ENCODE measurements around the gene SDHA. TPM values are rescaled to one million over a fixed set of nuclear protein-coding genes. Genes with fewer than 3 reads are reported as not detected.
"Not testable (repeated sequence)": the region's sequence is repeated elsewhere in the genome, so short reads cannot be mapped to it uniquely, and the experiment has no call there.

SDHA gene
- total and polyA plus RNA-seq, 2 donors from 2014 or later, result 135 to 256 TPM

DNA sequence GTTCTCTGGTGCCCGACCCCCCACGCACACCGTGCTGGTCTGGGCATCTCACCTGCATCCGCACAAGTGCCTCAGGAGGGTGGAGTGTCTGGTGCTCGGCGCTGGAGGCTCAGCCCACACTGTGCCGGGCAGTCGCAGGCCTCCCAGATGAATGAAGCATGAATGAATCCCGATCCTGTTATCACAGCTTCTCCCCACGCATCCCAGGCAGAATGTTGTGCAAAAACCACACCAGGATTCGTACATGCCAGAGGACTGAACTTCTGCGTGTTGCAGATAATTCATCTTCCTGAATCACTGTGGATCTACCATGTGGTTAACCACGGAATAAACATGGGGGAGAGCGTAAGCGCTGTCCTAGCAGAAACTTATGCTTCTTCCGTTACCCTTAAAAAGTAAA is 78.8 kb downstream of the SDHA start:
- H3K9me3 ChIP-seq (ENCODE audit: control insufficient read depth in 2 of 3, insufficient read depth in 1 of 3, low read length in 3 of 3); H3K27ac ChIP-seq (ENCODE audit: low read depth in 2 of 2, low read length in 2 of 2); H3K4me3 ChIP-seq (ENCODE audit: low read length in 3 of 3); FAIRE-seq; H3K27me3 ChIP-seq (ENCODE audit: control insufficient read depth, insufficient read depth, low read length); H3K36me3 ChIP-seq (ENCODE audit: control insufficient read depth in 2 of 3, insufficient read depth in 3 of 3, low read length in 3 of 3); intact Hi-C loops (cut with DNase I); H3K4me1 ChIP-seq (ENCODE audit: control insufficient read depth in 2 of 3, insufficient read depth in 2 of 3, low read depth in 1 of 3, low read length in 3 of 3); H3K9ac ChIP-seq (ENCODE audit: low read length in 3 of 3): not testable (repeated sequence)
- peak in 2 of 5 donors; percentile 8 to 10 for DNase-seq

DNA sequence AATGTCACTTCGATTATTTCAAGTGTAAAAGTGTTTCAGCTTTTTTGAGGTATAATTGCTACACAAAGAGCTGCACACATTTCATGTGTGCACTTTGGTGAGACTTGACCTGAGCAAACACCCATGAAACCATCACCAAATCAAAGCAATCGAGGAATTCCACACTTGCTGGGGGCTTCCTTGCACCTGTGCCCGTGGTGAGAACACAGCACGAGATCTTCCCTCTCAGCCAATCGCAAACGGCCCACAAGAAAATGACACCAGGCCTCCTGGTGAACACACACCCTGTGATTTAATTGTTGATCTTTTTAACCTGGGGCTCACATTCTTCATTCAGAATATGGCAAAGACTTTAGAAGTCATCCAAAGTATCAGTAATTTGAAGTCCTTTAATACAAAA is 79.3 kb downstream of the SDHA start:
- intact Hi-C loops (cut with DNase I); FAIRE-seq; H3K4me3 ChIP-seq (ENCODE audit: low read length in 3 of 3); H3K9ac ChIP-seq (ENCODE audit: low read length in 3 of 3); H3K27me3 ChIP-seq (ENCODE audit: control insufficient read depth, insufficient read depth, low read length); H3K27ac ChIP-seq (ENCODE audit: low read depth in 2 of 2, low read length in 2 of 2); H3K36me3 ChIP-seq (ENCODE audit: control insufficient read depth in 2 of 3, insufficient read depth in 3 of 3, low read length in 3 of 3); H3K4me1 ChIP-seq (ENCODE audit: control insufficient read depth in 2 of 3, insufficient read depth in 2 of 3, low read depth in 1 of 3, low read length in 3 of 3); H3K9me3 ChIP-seq (ENCODE audit: control insufficient read depth in 2 of 3, insufficient read depth in 1 of 3, low read length in 3 of 3): not testable (repeated sequence)
- DNase-seq, result peak in 2 of 5 donors; percentile 8 to 16

DNA sequence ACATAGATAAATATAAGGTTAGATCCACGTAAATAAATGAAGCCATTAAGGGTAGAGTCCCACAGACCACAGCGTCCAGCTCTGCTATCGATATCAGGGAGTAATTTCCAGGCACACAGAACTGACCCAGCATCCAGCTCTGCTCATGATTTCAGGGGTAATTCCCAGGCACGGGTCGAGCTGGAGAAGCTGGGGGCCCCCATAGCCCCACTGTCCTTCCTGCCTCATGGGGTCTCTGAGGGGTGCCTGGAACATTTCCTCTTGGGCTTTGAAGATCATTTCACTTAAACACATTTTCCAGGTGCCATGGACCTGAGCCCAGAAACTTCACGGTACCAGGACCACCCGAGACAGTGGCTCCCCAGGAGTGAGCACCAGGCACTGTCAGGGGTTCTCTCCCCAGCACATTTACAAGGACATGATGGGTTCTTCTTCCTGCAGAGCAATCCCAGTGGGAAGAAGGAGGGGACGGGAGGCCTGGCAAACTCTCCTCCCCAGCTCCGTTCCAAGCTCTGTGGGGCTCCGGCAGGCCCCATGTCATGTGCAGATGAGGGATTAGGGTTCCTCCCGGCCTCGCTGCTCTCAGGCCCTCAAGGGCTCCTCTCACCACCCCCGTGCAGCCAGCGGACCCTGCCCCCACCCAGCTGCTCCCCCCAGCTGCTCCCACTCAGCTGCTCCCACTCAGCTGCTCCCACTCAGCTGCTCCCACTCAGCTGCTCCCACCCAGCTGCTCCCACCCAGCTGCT is 80.0 kb downstream of the SDHA start:
- intact Hi-C loops (cut with DNase I); H3K27me3 ChIP-seq (ENCODE audit: control insufficient read depth, insufficient read depth, low read length); H3K27ac ChIP-seq (ENCODE audit: low read depth in 2 of 2, low read length in 2 of 2); H3K9ac ChIP-seq (ENCODE audit: low read length in 3 of 3); H3K4me3 ChIP-seq (ENCODE audit: low read length in 3 of 3); H3K4me1 ChIP-seq (ENCODE audit: control insufficient read depth in 2 of 3, insufficient read depth in 2 of 3, low read depth in 1 of 3, low read length in 3 of 3); H3K9me3 ChIP-seq (ENCODE audit: control insufficient read depth in 2 of 3, insufficient read depth in 1 of 3, low read length in 3 of 3); H3K36me3 ChIP-seq (ENCODE audit: control insufficient read depth in 2 of 3, insufficient read depth in 3 of 3, low read length in 3 of 3); FAIRE-seq: not testable (repeated sequence)
- peak in 3 of 5 donors; percentile 8 to 56 (median 15) for DNase-seq

DNA sequence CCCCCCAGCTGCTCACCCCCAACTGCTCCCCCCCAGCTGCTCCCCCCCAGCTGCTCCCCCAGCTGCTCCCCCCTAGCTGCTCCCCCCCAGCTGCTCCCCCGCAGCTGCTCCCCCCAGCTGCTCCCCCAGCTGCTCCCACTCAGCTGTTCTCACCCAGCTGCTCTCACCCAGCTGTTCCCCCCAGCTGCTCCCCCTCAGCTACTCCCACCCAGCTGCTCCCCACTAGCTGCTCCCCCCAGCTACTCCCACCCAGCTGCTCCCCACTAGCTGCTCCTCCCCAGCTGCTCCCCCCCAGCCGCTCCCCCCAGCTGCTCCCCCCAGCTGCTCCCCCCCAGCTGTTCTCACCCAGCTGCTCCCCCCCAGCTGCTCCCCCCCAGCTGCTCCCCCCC is 80.6 kb downstream of the SDHA start:
- FAIRE-seq (no peak), DNase-seq (peak in 2 of 5 donors; percentile 8 to 43)
- no peak overlapping the region for H3K4me3 ChIP-seq (ENCODE audit: low read length in 3 of 3)
- intact Hi-C loops (cut with DNase I), result no loop called here
- TF ChIP-seq, protein P1, sequence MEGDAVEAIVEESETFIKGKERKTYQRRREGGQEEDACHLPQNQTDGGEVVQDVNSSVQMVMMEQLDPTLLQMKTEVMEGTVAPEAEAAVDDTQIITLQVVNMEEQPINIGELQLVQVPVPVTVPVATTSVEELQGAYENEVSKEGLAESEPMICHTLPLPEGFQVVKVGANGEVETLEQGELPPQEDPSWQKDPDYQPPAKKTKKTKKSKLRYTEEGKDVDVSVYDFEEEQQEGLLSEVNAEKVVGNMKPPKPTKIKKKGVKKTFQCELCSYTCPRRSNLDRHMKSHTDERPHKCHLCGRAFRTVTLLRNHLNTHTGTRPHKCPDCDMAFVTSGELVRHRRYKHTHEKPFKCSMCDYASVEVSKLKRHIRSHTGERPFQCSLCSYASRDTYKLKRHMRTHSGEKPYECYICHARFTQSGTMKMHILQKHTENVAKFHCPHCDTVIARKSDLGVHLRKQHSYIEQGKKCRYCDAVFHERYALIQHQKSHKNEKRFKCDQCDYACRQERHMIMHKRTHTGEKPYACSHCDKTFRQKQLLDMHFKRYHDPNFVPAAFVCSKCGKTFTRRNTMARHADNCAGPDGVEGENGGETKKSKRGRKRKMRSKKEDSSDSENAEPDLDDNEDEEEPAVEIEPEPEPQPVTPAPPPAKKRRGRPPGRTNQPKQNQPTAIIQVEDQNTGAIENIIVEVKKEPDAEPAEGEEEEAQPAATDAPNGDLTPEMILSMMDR (IDR thresholded peaks at IDR 0.05; ENCODE audit: borderline replicate concordance, extremely low read depth, insufficient read depth), result no peak
- no peaks in the 10 kb centered on the region for H3K27me3 ChIP-seq (ENCODE audit: control insufficient read depth, insufficient read depth, low read length)
- H3K27ac ChIP-seq (ENCODE audit: low read depth in 2 of 2, low read length in 2 of 2), result no peak overlapping the region
- H3K36me3 ChIP-seq (ENCODE audit: control insufficient read depth in 2 of 3, insufficient read depth in 3 of 3, low read length in 3 of 3), result no peaks in the 10 kb centered on the region
- no peaks in the 10 kb centered on the region for H3K4me1 ChIP-seq (ENCODE audit: control insufficient read depth in 2 of 3, insufficient read depth in 2 of 3, low read depth in 1 of 3, low read length in 3 of 3)
- no peak overlapping the region for H3K9ac ChIP-seq (ENCODE audit: low read length in 3 of 3)
- no peaks in the 10 kb centered on the region for H3K9me3 ChIP-seq (ENCODE audit: control insufficient read depth in 2 of 3, insufficient read depth in 1 of 3, low read length in 3 of 3)

DNA sequence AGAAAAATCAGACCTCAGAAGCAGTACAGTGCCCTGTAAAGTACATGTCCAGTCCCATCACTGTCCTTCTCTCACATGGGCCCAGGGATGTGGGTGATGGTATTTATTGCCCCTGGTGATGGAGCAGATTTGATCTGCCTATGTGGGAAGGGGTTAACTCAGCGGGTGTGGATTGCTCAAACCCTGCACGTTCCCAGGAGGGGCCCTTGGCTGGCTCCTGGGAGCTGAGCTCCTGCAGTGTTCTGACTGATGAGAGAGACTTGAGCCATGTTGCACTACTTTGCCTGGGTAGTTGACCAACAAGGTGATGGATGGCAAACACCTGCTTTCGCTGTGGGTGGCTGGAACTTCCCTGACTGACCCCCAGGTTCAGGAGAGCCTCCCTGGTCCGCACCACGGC is 81.8 kb downstream of the SDHA start:
- H3K4me3 ChIP-seq (ENCODE audit: low read length in 3 of 3); H3K27ac ChIP-seq (ENCODE audit: low read depth in 2 of 2, low read length in 2 of 2); FAIRE-seq; H3K4me1 ChIP-seq (ENCODE audit: control insufficient read depth in 2 of 3, insufficient read depth in 2 of 3, low read depth in 1 of 3, low read length in 3 of 3); H3K9me3 ChIP-seq (ENCODE audit: control insufficient read depth in 2 of 3, insufficient read depth in 1 of 3, low read length in 3 of 3); intact Hi-C loops (cut with DNase I); H3K27me3 ChIP-seq (ENCODE audit: control insufficient read depth, insufficient read depth, low read length); H3K9ac ChIP-seq (ENCODE audit: low read length in 3 of 3); H3K36me3 ChIP-seq (ENCODE audit: control insufficient read depth in 2 of 3, insufficient read depth in 3 of 3, low read length in 3 of 3): not testable (repeated sequence)
- DNase-seq, result peak in 2 of 5 donors; percentile 6 to 21

DNA sequence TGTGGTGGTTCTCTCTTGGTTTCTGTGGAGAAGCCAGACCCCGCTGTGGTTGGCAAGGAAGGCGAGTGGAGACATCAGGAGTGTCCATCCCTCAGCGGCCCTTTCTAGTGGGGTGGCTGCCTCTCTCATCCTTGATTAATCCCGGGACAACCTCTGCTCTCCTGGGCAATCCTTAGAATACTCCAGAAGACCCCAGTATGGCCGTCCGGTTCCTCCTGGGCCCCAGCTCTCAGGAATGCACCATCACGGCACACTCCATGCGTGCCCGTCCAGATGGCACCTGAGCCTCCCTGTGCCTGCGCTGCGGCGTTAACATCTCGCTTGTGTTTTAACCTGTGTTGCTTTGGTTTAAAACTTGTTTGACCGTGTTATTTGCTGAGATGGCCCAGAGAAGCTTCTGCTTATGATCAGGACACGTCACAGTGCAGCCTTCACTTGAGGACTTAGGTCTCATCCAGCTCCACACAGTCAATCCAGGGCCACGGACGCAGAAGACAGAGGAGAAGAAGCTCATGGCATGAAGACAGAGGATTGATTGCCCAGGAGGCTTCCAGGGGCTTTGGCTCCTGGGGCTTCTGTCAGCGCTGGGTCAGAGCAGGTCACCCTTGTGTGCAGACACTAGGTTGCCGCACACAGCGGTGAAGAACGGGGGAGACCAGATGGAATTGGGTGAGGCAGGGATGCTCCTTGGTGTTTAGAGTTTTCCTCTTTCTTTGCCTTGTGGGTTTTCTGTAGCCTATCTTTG is 82.7 kb downstream of the SDHA start:
- H3K27ac ChIP-seq (ENCODE audit: low read depth in 2 of 2, low read length in 2 of 2); intact Hi-C loops (cut with DNase I); H3K27me3 ChIP-seq (ENCODE audit: control insufficient read depth, insufficient read depth, low read length); H3K4me1 ChIP-seq (ENCODE audit: control insufficient read depth in 2 of 3, insufficient read depth in 2 of 3, low read depth in 1 of 3, low read length in 3 of 3); H3K9me3 ChIP-seq (ENCODE audit: control insufficient read depth in 2 of 3, insufficient read depth in 1 of 3, low read length in 3 of 3); FAIRE-seq; H3K4me3 ChIP-seq (ENCODE audit: low read length in 3 of 3); H3K9ac ChIP-seq (ENCODE audit: low read length in 3 of 3); H3K36me3 ChIP-seq (ENCODE audit: control insufficient read depth in 2 of 3, insufficient read depth in 3 of 3, low read length in 3 of 3): not testable (repeated sequence)
- DNase-seq, result peak in 2 of 5 donors; percentile 13 to 20

DNA sequence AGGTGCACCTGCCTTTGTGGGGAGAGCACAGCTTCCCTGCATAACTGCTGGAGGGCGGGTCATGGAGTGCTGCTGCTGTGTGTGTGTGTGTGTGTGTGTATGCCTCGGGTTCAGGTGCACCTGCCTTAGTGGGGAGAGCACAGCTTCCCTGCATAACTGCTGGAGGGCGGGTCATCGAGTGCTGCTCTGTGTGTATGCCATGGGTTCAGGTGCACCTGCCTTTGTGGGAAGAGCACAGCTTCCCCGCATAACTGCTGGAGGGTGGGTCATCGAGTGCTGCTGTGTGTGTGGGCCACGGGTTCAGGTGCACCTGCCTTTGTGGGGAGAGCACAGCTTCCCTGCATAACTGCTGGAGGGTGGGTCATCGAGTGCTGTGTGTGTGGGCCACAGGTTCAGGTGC is 84.3 kb downstream of the SDHA start:
- H3K9ac ChIP-seq (ENCODE audit: low read length in 3 of 3); H3K4me3 ChIP-seq (ENCODE audit: low read length in 3 of 3); H3K4me1 ChIP-seq (ENCODE audit: control insufficient read depth in 2 of 3, insufficient read depth in 2 of 3, low read depth in 1 of 3, low read length in 3 of 3); H3K27me3 ChIP-seq (ENCODE audit: control insufficient read depth, insufficient read depth, low read length); H3K27ac ChIP-seq (ENCODE audit: low read depth in 2 of 2, low read length in 2 of 2); intact Hi-C loops (cut with DNase I); FAIRE-seq; H3K9me3 ChIP-seq (ENCODE audit: control insufficient read depth in 2 of 3, insufficient read depth in 1 of 3, low read length in 3 of 3); H3K36me3 ChIP-seq (ENCODE audit: control insufficient read depth in 2 of 3, insufficient read depth in 3 of 3, low read length in 3 of 3): not testable (repeated sequence)
- DNase-seq, result peak in 1 of 5 donors; percentile 57
